ENCODE results near the gene GLI1. TPM values are rescaled to one million over a fixed set of nuclear protein-coding genes. Genes with fewer than 3 reads are reported as not detected.
A peak's percentile ranks its signal among the peaks of the same experiment; 100 is the strongest.

GLI1 gene
- total and polyA plus RNA-seq, 2 of the 13 experiments (the other 11 are each of a cell fraction or from before 2014, with no cell fraction given) = 0.09 to 0.20 TPM

GRCh38 chr12:57430112-57430930, 29.3 kb upstream of the GLI1 start:
- Histone ChIP-seq H3K4me2 (ENCODE audit: low read depth, low read length) (peak overlapping the region; percentile 75), H3K36me3 (replicated peaks in 1 of 2; ENCODE audit: control insufficient read depth in 1 of 2, insufficient read depth in 2 of 2, low read length in 2 of 2) (no peaks in the 10 kb centered on the region), H3K79me2 (ENCODE audit: insufficient read depth, low read length) (peaks cover 14% of the 10 kb centered on the region), H3K27me3 (ENCODE audit: control insufficient read depth in 1 of 2, insufficient read depth in 2 of 2, low read length in 2 of 2) (no peaks in the 10 kb centered on the region; a peak in 1 of 5 replicates), H4K20me1 (ENCODE audit: insufficient read depth, low read length) (no peaks in the 10 kb centered on the region), H3K9ac (ENCODE audit: insufficient read depth, low read depth, low read length) (peak overlapping the region; percentile 89), H3K9me3 (ENCODE audit: low read length) (no peaks in the 10 kb centered on the region), H3K4me3 (replicated peaks in 1 of 3; ENCODE audit: insufficient read depth in 1 of 3, low read depth in 2 of 3, low read length in 3 of 3) (peak overlapping the region; percentile 63 to 77 (median 73)), H3K4me1 (ENCODE audit: insufficient read depth, low read length) (peaks cover 42% of the 10 kb centered on the region), H3K27ac (ENCODE audit: extremely low read length, insufficient read depth, low read length) (peak overlapping the region; percentile 88), H2AFZ (ENCODE audit: low read length) (no peak overlapping the region)
- under 1% methylated on average over 48 of the region's 74 CpGs for WGBS (ENCODE audit: low lambda C conversion rate)
- POLR2A ChIA-PET = interaction anchor here (0.5 to 2.1 kb wide), 7 partner anchors 10 to 204 kb away, joined by 3 to 35 read pairs (median 4); partner anchors contain the start of genes GLI1 and INHBE
- ATAC-seq (peak; percentile 63), DNase-seq (ENCODE audit: low spot score) (no peak), FAIRE-seq (no peak)
- in situ Hi-C loops (cut with HindIII; ENCODE audit: extremely low pct_ligation_motif_present, low pct_unique_long_range_greater_than_20kb) = no loop called here
- BruUV-seq (replicated peaks) = no TSS peak
- CTCF ChIA-PET (ENCODE audit: low intra/inter-chr PET ratio, low total read pairs) = no interaction called here
- intact Hi-C loops (cut with micrococcal nuclease; ENCODE audit: unreplicated experiment) = no loop called here
- TF ChIP-seq THAP7 (CRISPR knock-in tag; IDR thresholded peaks at IDR 0.05) = no peak
- no peak for TF ChIP-seq ZNF235 (CRISPR knock-in tag; IDR thresholded peaks at IDR 0.05; ENCODE audit: borderline replicate concordance)
- TF ChIP-seq ZNF326 (CRISPR knock-in tag; IDR thresholded peaks at IDR 0.05; ENCODE audit: borderline replicate concordance) = no peak
- 0 out of 2 replicates have a peak, but pooled peaks have one; percentile 56 for TF ChIP-seq PRMT3 (CRISPR knock-in tag; IDR thresholded peaks at IDR 0.05; ENCODE audit: borderline replicate concordance, low read depth)
- TF ChIP-seq NR1H2 (CRISPR knock-in tag; IDR thresholded peaks at IDR 0.05; ENCODE audit: borderline replicate concordance, low read depth) = no peak
- TF ChIP-seq SCMH1 (CRISPR knock-in tag; IDR thresholded peaks at IDR 0.05; ENCODE audit: borderline replicate concordance) = no peak
- 0 out of 2 replicates have a peak, but pooled peaks have one; percentile 17 for TF ChIP-seq MIXL1 (CRISPR knock-in tag; IDR thresholded peaks at IDR 0.05)
- TF ChIP-seq ZNF724P (CRISPR knock-in tag; IDR thresholded peaks at IDR 0.05; ENCODE audit: borderline replicate concordance) = no peak
- TF ChIP-seq ZFY (CRISPR knock-in tag; IDR thresholded peaks at IDR 0.05) = peak; percentile 19; the same call in 1 of the 2 replicates
- no peak for TF ChIP-seq ZBTB20 (CRISPR knock-in tag; IDR thresholded peaks at IDR 0.05; ENCODE audit: borderline replicate concordance, low read depth)
- no peak; the same call in none of the 2 replicates for TF ChIP-seq ZBTB2 (CRISPR knock-in tag; IDR thresholded peaks at IDR 0.05; ENCODE audit: low read depth)
- no peak for TF ChIP-seq SOX13 (IDR thresholded peaks at IDR 0.05)
- no peak for TF ChIP-seq SOX13 (CRISPR knock-in tag; conservative IDR thresholded peaks at IDR 0.05 in 1 of 2, IDR thresholded peaks at IDR 0.05 in 1 of 2)
- 0 out of 2 replicates have a peak, but pooled peaks have one; percentile 26 for TF ChIP-seq ZMAT3 (CRISPR knock-in tag; conservative IDR thresholded peaks at IDR 0.05)
- no peak for TF ChIP-seq NPAS2 (CRISPR knock-in tag; IDR thresholded peaks at IDR 0.05; ENCODE audit: borderline replicate concordance)
- no peak for TF ChIP-seq ZZZ3 (CRISPR knock-in tag; IDR thresholded peaks at IDR 0.05; ENCODE audit: borderline replicate concordance)
- no peak for TF ChIP-seq MYC (CRISPR knock-in tag; IDR thresholded peaks at IDR 0.05; ENCODE audit: borderline replicate concordance)
- TF ChIP-seq SYNCRIP (IDR thresholded peaks at IDR 0.05; ENCODE audit: insufficient read depth, low read depth, low read length) = no peak
- no peak for TF ChIP-seq SKIL (CRISPR knock-in tag; IDR thresholded peaks at IDR 0.05; ENCODE audit: borderline replicate concordance)

Measured in HepG2 (cell line).